ENCODE measurements around the gene IGHMBP2.

IGHMBP2 gene

DNA sequence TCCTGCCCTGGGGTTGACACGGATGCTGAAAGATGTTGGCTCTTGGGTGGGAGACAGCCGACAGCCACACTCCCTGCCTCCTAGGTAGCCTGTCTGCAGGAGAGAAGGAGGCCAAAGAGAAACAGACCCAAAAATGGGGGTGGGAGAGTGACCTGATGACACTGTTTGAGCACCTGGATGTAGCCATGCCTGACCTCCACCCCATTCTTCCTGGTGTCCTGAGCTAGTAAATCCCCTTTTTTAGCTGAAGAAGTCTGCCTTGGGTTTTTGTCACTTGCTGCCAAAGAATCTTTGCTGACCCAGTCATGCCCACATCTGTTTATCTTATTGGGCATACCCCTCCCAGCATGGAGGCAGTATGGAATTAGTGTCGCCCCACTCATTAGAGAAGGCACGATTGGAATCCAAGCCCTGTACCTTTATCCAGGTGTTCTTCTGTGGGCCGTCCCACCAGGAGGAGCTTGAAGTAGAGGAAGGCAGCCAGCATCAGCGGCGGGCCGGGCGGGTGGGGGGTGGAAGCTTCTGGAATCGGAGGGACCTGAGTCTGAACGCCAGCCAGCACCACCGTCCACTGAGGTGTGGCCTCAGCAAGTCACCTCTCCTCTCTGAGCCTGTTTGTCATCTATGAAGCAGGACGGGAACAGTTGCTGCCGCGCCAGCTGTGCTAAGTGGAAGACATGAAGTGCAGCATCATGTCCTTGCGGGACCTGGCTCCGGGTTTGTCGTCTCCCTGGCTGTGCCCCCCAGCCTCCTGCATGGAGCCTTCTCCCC lies 37.8 kb downstream of the IGHMBP2 start:
- no peak for DNase-seq

DNA sequence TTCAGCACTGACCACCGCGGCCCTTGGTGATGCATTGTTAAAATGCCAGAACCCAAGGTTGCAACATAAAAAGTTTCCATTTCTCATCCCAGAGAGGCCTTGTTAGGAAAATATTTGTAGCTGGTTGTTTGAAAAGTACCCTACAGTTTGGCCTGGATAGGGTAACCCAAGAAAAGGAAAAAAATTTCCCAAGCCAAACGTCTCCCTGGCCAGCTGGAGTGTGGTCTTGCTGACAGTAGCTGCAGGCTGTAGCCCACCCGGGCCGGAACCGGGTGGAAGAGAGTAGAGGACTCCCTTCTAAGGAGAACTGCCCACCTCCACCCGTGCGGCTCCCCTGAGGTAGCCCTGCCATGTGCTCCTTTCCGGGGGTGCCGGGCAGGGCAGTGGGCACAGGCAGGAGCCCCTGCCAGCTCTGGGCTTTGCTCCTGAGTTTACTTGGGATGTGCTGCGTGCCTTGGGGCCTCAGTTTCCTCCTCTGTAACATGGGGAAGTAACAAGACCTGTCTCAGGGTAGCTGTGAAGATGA lies 38.5 kb downstream of the IGHMBP2 start:
- DNase-seq: no peak

DNA sequence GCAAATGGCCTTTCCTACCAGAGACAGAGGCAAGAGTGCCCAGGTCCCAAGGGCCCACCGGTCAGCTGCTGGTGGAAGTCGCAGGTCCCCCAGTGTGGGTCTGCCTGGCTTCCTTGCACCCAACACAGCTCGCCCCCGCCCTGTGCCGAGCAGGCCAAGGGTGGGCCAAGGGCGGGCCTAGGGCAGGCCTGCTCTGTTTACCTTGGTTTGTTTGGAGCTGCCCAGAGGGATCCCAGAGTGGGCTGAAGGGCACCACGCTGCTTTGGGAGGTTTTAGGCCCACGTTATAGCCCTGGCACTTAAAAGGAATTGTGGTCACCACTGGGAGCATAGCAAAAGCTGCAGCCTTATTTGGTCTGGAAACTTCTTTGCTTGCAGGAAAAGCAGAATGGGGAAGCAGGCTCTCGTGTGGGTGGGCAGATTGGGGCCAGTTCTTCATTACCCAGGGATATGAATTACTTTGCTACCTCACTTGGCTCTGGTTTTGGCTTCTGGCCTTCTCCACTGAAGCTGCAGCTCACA lies 39.1 kb downstream of the IGHMBP2 start:
- DNase-seq: no peak

DNA sequence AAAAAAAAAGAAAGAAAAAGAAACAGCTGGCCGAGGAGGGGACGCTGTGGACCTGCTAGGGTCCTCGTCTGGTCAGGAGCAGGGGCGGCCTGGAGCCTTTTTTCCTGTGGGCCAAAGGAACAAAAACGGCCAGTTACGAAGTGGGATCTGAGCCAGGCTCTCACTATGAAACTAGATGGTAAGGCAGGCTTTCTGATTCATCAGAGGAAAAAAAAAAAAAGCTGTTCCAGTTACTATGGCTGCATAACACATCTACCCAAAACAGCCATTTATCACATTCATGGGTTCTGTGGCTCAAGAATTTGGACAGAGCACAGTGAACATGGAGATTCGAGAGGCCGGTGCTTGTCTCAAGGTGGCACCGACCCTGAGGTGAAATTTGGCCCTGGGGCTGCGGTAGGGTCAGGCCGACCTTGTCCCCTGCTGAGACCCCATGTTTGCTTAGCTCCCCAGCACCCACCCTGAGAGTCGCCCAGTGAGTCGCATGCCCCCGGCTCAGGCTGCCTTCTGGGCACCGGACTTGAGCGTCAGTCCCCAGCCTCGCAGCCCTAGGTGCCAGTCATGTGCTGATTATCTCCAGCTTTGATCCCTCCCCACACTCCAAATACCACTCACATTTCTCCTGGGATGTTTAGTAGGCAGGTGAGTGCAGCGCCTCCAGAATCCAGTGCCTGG lies 42.9 kb downstream of the IGHMBP2 start:
- DNase-seq: no peak

DNA sequence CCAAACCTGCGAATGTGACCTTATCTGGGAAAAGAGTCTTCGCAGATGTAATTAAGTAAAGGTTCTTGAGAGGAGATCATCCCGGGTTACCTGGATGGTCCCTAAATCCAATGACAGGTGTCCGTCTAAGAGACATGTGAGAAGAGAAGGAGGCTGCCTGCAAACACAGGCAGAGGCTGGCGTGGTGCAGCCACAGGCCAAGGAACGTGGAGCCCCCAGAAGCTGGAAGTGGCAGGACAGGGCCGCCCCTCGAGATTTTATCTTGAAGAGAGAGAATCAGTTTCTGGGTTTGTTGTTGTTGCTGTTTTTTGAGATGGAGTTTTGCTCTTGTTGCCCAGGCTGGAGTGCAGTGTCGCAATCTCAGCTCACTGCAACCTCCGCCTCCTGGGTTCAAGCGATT lies 43.5 kb downstream of the IGHMBP2 start:
- no peak for DNase-seq

DNA sequence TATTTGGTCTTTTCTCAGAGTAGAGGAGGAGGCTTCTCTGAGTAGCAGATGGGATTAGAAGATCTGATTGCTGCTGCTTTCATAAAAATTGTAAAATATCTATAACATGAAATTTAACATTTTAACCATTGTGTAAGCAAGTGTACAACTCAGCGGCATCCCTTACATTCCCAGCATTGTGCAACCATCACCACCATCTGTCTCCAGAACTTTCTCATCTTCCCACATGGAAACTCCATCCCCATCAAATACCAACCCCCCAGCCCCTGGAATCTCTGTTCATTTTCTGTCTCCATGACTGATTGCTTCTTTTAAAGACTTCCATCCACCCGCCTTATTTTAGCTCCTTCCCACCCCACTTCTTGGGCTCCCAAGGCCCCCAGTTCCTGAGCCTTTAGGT lies 44.8 kb downstream of the IGHMBP2 start:
- DNase-seq: no peak

DNA sequence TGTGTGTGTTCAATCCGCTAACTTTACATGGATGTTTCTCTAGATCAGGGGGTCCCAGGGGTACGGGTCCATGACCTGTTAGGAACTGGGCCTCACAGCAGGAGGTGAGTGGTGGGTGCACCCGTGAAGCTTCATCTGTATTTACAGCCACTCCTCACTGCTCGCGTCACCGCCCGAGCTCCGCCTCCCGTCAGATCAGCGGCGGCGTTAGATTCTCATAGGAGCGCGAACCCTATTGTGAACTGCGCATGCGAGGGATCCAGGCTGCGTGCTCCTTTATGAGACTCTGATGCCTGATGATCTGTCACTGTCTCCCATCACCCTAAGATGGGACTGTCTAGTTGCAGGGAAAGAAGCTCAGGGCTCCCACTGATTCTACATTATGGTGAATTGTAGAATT lies 45.2 kb downstream of the IGHMBP2 start:
- no peak for DNase-seq

DNA sequence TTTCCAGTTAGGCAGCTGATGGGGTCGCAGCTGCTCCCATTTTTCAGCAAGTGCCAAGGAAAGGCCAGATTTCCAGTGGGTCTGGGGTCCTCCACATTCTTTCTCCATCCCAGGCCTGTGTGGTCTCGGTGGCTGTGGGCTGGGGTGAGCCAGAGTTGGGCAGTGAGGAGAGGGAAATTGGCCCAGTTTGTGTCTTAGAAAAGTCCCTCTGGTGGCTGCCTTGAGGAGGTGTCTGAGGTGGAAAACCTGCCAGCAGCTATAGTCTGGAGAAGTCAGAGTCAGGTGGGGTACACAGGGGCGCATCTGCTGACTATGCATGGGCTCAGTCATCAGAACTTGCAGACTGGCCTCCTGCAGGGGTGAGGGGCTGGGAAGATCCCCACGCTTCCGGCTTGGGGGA lies 46.6 kb downstream of the IGHMBP2 start:
- DNase-seq: no peak

DNA sequence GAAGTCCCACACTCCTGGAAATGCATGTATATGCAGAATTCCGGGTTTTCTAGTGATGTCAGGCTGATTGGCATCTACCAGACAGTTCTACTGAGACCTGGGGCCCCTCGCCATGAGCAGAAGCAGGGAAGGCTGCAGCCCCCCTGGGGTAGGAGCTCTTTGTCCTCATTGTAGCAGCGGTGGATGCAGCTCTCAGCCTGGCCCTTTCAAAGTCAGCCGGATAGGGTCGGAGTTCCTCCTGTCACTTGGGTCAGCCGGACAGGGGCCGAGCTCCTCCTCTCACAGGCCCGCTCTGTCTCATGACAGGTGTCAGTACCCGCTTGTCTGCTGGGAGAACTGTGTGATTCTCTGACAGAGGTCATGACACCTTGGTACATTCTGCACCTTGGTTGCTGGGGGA lies 47.1 kb downstream of the IGHMBP2 start:
- DNase-seq: no peak

DNA sequence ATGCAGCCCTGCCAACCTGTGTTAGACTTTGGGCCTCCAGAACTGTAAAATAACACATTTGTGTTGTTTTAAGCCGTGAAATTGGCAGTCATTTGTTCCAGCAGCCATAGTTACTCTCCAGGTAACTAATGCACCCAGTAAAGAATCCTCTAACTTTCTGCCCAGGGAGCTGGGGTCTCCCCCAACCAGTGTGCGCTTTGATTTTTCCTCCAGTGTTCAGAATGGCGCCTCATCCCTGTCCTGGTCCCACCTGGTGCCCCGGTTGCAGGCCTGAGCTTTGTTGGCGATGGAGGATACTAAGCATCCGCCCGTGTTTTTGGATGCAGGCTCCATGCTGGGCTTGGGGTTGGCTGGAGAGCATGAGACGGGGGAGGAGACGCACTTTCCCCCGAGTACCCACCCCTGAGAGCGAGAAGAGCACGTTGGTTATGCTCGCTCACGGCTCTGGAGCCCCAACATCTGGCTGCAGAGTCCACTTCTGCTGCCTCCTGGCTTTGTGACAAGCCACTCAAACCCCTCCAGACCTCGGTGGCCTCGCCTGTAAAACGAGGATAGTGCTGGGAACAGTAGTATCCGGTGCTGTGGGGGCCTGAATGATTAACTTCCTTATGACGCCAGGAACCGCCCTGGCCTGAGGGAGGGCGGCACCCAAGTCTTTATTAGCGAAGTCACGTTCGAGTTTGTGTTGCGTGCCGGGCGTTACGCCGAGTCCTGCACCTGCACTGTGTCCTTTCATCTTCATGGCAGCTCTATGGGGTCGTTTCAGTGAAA lies 51.3 kb downstream of the IGHMBP2 start:
- no peak for DNase-seq

DNA sequence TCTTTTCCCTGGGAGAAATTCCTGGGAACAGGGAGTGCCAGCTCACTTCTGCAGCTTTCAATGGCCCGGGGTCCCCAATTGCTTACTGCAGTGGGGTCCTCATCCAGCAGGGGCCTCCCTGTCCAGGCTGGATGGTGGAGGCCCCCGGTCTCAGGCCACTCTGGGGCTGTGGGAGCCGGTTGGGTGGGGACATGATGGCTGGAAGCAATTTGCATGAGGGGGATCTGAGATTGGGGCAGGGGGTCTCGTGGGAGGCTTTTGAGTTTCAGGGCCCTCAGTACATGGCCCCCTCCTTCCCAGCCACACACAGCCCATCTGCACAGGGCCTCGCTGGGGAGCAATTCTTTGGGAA lies 51.9 kb downstream of the IGHMBP2 start:
- no peak for DNase-seq

DNA sequence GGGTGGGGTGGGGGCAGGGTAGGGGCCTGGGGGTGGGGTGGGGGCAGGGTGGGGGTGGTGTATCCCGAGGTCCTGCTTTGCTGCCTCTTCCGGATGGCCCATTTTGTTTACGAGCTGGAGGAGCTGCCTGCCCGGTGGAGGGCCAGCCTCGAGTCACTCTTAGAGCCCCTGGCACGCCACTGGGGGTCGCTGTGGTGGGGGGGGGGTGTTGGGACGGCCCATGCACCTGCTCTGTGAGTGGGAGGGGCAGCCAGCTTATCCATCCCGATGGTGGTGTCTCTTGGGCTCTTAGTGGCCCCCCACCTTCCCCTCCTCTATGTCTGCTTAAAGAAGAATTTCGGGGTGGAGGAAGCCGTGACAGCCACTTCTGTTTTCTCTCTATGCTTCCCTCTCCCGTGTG lies 52.5 kb downstream of the IGHMBP2 start:
- peak in 1 of 4 experiments; percentile 10 for DNase-seq

DNA sequence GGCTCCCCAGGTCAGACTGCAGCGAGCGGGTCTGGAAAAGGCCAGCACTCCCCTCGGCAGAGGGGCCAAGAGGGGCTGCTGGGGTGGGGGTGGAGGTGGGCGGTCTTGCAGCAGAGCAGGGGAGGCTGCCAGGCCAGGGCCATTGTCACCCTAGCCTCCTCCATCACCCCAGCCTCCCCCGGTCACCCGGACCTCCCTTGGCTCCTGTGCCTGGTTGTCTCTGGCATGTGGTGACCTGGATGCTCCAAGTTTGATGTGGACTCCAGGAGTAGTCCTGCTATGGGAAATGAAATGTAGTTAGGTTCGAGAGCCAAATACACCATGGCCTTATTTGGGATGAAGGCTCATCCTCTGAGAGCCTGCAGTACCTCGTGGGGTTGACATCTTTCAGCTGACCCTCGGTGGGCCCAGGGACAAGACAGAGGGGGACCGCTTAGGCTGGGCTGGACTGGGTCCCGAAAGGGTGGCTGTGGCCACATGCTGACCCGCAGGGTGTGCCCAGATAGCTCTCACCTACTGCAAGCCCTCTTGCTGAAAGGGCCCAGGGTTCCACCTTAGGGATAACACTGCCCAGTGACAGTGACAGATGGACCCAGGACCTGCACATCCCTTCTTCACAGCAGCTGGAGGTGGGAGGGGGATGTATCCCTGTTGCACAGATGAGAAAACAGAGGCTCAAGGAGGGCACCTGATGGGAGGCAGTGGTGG lies 53.0 kb downstream of the IGHMBP2 start:
- no peak for DNase-seq

DNA sequence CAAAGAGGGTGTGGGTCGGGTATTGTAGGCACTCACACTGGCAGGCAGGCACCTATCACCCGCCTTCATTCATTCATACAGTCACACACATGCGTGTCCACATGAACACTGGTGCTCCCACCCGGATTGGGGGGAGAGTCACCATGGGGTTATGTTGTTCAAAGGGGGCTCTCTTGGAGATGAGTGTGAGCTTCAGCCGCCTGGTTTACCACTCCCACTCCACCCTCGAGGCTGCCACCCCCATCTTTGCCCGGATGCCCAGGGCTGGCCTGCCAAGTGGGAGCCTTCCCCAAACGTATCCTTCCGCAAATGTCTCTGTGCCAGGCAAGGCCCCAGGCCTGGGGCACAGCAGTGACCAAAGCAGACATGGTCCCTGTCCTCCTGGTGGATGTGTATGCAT lies 54.5 kb downstream of the IGHMBP2 start:
- DNase-seq: no peak

DNA sequence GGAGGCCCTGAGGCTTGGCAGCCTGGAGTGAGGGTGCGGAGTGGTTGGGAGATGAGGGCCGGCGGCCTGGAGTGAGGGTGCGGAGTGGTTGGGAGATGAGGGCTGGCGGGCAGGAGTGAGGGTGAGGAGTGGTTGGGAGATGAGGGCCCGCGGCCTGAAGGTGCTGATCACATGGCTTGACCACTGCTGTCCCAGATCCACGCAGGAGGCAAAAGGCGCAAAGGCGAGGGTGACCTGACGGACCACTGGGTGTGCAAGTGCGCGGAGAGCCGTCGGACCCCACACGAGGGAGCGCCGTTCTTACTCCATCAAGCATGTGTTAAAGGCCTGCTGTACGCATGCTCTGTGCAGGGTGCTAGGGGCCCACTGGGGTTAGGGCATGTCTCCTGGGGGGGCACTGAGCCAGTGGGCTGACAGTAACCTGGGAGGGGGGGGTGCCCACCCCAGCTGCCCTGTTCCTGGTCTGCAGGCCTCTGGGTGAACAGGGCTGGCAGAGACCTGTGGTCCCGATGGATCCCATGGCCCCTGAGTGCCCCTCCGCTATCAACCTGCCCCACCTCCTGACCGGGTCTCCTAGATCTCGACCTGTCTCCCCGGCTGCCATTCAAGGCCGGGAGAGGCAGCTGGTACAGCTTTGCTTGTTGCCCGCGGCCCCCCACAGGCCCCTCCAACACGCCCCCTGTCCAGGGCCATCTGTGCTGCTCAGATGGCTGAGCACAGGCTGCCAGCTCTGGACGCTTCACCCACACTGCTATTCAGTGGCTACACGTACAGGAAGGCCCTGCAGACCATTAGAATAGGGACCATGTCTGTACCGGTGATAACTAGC lies 56.0 kb downstream of the IGHMBP2 start:
- no peak for DNase-seq

DNA sequence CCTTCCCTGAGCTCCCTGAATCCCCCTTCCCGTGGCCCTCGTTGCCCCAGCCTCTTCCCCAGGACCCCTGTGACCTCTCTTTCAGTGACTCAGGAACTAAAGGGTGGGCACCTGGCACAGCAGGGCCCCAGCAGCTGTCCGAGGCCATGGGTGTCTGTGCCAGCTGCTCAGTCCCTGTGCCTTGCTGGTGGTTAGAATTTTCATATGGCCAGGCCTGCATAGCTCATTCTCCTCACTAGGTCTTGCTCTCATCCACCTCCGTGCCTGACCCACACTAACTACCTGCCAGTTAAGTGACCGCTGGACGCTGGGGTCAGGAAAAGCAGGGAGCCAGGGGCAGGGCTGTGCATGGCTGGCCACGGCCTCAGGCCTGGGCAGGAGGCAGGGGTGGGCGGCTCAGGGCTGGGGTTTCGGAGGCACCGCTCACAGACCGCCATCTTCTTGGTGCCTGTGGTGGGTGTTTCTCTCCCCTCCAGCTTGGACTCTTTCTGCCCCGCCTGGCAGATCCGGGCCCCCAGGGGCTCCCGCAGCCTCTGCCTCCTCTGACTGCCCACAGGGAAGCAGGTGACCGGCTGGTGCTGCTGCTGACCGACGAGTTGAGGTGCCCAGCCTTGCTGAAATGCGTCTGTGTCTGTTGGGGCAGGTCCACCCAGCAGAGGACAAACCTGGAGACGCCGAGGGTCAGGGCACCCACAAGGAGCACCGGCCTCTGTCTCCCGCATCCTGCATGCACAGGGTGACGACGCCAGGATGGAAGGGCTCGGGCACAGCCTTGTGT lies 56.8 kb downstream of the IGHMBP2 start:
- DNase-seq: no peak

DNA sequence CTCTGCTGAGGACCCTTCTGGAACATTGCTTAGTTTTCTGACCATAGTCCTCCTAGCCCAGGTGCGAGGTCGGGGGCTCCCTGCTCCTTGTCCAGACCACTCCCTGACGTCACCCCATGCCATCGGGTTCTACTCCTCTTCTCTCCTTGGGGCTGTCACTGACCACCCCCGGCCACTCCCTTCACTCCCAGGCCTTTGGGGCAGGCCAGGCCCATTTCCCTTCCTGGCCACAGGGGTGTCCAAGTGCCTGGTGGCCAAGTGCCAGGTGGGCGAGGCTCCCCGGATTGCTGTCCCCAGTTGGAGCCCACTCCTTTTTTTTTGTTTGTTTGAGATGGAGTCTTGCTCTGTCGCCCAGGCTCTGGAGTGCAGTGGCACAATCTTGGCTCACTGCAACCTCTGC lies 57.6 kb downstream of the IGHMBP2 start:
- DNase-seq: no peak

DNA sequence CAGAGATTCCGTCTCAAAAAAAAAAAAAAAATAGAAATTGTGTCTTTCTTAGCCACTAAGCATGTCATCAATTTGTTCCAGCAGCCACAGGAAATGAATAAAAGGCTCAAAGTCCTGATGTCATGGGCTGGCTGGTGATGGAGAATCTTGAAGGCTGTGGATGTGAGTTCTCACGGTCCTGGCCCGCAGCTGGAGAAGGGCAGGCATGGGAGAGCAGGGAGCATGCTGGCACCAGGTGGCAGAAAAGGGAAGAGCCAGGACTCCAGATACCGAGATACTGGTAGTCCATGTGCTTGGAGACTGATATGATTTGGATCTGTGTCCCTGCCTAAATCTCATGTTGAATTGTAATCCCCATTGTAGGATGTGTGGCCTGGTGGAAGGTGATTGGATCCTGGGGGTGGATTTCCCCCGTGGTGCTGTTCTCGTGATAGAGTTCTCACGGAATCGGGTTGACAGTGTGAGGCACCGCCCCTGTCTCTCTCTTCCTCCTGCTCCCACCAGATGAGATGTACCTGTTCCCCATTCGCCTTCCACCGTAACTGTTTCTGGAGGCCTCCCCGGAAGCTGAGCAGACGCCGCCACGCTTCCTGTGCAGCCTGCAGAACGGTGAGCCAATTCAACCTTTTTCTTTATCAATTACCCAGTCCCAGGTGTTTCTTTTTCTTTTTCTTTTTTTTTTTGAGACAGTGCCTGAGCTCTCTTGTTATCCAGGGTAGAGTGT lies 59.0 kb downstream of the IGHMBP2 start:
- DNase-seq: no peak

DNA sequence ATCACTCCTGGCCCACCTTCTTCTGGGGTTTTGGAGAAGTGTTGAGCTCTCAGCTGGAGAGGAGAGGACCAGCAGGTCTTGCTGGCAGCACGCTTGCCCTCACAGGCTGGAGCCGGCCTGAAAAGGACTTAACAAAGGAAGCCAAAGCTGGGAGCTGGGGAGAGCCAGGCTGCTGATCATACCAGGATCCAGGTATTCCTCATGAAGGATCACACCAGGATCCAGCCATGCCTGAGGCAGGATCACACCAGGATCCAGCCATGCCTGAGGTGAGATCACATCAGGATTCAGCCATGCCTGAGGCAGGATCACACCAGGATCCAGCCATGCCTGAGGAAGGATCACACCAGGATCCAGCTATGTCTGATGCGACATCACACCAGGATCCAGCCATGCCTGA lies 60.1 kb downstream of the IGHMBP2 start:
- no peak for DNase-seq
